DMS 273 treated with DMSO at 0.1 percent for 48 hours (cell line): Measurements from ENCODE around the gene LMO2.

ENCODE experiments used
- DNase-seq: peaks from one replicate; lab custom pipeline; 2025; lab: John Stamatoyannopoulos, UW

LMO2 gene

GRCh38 chr11:33913991-33914390 lies 22.1 kb upstream of the LMO2 start:
- DNase-seq, result no peak

- DNase-seq, result peak; percentile 75
Observed at GRCh38 chr11:33912405-33913361, 20.8 kb upstream of the LMO2 start.

GRCh38 chr11:33910958-33911339 lies 19.1 kb upstream of the LMO2 start:
- DNase-seq, result no peak

GRCh38 chr11:33910296-33910957 lies 18.6 kb upstream of the LMO2 start:
- DNase-seq, result no peak

GRCh38 chr11:33909552-33909951 lies 17.7 kb upstream of the LMO2 start:
- no peak for DNase-seq

GRCh38 chr11:33909150-33909549 lies 17.3 kb upstream of the LMO2 start:
- no peak for DNase-seq

GRCh38 chr11:33907421-33907820 lies 15.5 kb upstream of the LMO2 start:
- no peak for DNase-seq

- DNase-seq, result no peak
Observed at GRCh38 chr11:33906484-33907186, 14.8 kb upstream of the LMO2 start.

GRCh38 chr11:33904102-33904501 lies 12.2 kb upstream of the LMO2 start:
- no peak for DNase-seq

GRCh38 chr11:33900159-33900840 lies 8.4 kb upstream of the LMO2 start:
- DNase-seq, result no peak

GRCh38 chr11:33899400-33900037 lies 7.6 kb upstream of the LMO2 start:
- peak; percentile 18 for DNase-seq

- no peak for DNase-seq
Observed at GRCh38 chr11:33898957-33899356, 7.1 kb upstream of the LMO2 start.

GRCh38 chr11:33897761-33898375 lies 6.0 kb upstream of the LMO2 start:
- no peak for DNase-seq

GRCh38 chr11:33896911-33897310 lies 5.0 kb upstream of the LMO2 start:
- no peak for DNase-seq

- DNase-seq, result no peak
Observed at GRCh38 chr11:33895752-33896137, 3.9 kb upstream of the LMO2 start.

- DNase-seq, result no peak
Observed at GRCh38 chr11:33894398-33894746, 2.5 kb upstream of the LMO2 start.

- no peak for DNase-seq
Observed at GRCh38 chr11:33893711-33894397, 2.0 kb upstream of the LMO2 start.

GRCh38 chr11:33892906-33893594 lies 1.2 kb upstream of the LMO2 start:
- no peak for DNase-seq

- no peak for DNase-seq
Observed at GRCh38 chr11:33889821-33890378, 2.0 kb downstream of the LMO2 start.

GRCh38 chr11:33889296-33889695 lies 2.6 kb downstream of the LMO2 start:
- no peak for DNase-seq
